Measurements from ENCODE around the gene RNF31.

The RNF31 gene

GRCh38 chr14:24159777-24160498, 12.6 kb downstream of the RNF31 start:
- H3K9me3 ChIP-seq (ENCODE audit: control insufficient read depth, insufficient read depth, low read length): no peaks in the 10 kb centered on the region
- no peak overlapping the region for H3K4me3 ChIP-seq (ENCODE audit: low read depth, low read length)
- no peaks in the 10 kb centered on the region for H3K27me3 ChIP-seq (ENCODE audit: control insufficient read depth, insufficient read depth, low read length)
- H3K36me3 ChIP-seq (ENCODE audit: control insufficient read depth, insufficient read depth, low read length): peaks cover 53% of the 10 kb centered on the region
- peaks cover 3% of the 10 kb centered on the region for H3K4me1 ChIP-seq (ENCODE audit: control insufficient read depth, insufficient read depth, low read length)
- H3K9ac ChIP-seq (ENCODE audit: low read depth, low read length): no peak overlapping the region

GRCh38 chr14:24160499-24160849, 13.2 kb downstream of the RNF31 start:
- Histone ChIP-seq H3K9ac (ENCODE audit: low read depth, low read length) (no peak overlapping the region), H3K4me3 (ENCODE audit: low read depth, low read length) (no peak overlapping the region), H3K36me3 (ENCODE audit: control insufficient read depth, insufficient read depth, low read length) (peaks cover 50% of the 10 kb centered on the region), H3K9me3 (ENCODE audit: control insufficient read depth, insufficient read depth, low read length) (no peaks in the 10 kb centered on the region), H3K27me3 (ENCODE audit: control insufficient read depth, insufficient read depth, low read length) (no peaks in the 10 kb centered on the region), H3K4me1 (ENCODE audit: control insufficient read depth, insufficient read depth, low read length) (peaks cover 3% of the 10 kb centered on the region)

DNA sequence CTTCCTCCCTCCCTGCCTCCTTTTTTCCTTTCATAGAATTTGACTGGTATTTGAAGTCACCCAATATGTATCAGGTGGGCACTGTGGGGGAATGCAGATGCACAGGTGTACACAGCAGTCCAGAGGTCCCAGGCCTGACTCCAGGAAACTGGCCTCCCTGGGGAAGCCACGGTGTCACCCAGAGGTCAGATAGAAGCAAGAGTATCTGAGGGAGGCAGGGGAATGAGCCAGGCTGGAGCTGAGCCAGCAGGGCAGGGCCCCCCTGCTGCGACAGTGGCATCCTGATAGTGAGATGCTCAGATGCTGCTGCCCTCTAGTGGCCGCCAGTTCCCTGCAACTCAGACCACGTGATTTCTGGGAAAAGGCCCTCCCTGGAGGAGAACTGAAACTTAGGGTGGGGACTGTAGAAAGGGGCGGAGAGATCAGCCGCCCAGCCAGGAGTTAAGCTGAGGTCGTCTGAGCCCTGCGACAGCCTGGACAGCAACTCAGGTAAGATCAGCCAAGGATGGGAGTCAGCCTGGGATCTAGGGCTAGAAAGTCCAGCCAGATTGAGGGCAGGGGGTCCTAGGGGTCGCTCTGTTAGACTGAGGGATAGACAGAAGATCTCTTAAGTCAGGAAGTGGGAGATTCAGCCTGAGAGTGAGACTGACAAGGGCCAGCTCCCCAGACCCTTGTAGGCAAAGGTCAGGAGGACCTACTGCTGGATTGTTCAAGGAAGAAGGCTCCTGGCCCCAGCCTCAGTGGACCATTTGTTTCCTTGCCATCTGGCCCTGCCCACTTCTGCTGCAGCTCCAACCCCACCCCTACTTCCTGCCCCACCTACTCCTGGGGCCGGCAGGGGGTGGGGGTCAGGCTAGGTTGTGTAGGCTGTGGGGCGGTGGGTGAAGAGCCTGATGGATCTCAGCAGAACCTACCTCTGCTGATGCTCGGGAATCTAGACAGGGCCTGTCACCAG, 13.8 kb downstream of the RNF31 start, which contains the start of gene IRF9:
Gene IRF9, plus strand, starts transcription at position 416 of the 955 bp plus-strand sequence. CDS start 880 bp downstream, outside the sequence.
- Histone ChIP-seq H3K27me3 (ENCODE audit: control insufficient read depth, insufficient read depth, low read length) (no peaks in the 10 kb centered on the region), H3K9ac (ENCODE audit: low read depth, low read length) (peak within 1 kb of the TSS; percentile 66), H3K9me3 (ENCODE audit: control insufficient read depth, insufficient read depth, low read length) (no peaks in the 10 kb centered on the region), H3K36me3 (ENCODE audit: control insufficient read depth, insufficient read depth, low read length) (peaks cover 44% of the 10 kb centered on the region), H3K4me3 (ENCODE audit: low read depth, low read length) (peak within 1 kb of the TSS; percentile 64), H3K4me1 (ENCODE audit: control insufficient read depth, insufficient read depth, low read length) (peaks cover 3% of the 10 kb centered on the region)

DNA sequence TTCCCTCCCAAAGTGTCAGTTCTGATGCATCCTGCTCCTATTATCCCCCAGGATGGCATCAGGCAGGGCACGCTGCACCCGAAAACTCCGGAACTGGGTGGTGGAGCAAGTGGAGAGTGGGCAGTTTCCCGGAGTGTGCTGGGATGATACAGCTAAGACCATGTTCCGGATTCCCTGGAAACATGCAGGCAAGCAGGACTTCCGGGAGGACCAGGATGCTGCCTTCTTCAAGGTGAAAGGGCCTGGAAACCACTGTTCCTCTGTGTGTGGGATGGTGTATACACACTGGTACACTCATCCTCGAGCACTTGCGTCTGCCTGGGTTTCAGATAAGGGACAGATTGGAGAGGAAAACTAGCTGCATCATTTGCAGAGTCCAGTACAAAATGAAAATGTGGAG, 14.8 kb downstream of the RNF31 start:
- peak overlapping the region; percentile 64 for H3K4me3 ChIP-seq (ENCODE audit: low read depth, low read length)
- H3K36me3 ChIP-seq (ENCODE audit: control insufficient read depth, insufficient read depth, low read length): peaks cover 37% of the 10 kb centered on the region
- no peaks in the 10 kb centered on the region for H3K9me3 ChIP-seq (ENCODE audit: control insufficient read depth, insufficient read depth, low read length)
- no peaks in the 10 kb centered on the region for H3K27me3 ChIP-seq (ENCODE audit: control insufficient read depth, insufficient read depth, low read length)
- H3K4me1 ChIP-seq (ENCODE audit: control insufficient read depth, insufficient read depth, low read length): peaks cover 3% of the 10 kb centered on the region
- no peak overlapping the region for H3K9ac ChIP-seq (ENCODE audit: low read depth, low read length)

- Histone ChIP-seq H3K9ac (ENCODE audit: low read depth, low read length) (no peak overlapping the region), H3K4me3 (ENCODE audit: low read depth, low read length) (no peak overlapping the region), H3K27me3 (ENCODE audit: control insufficient read depth, insufficient read depth, low read length) (no peaks in the 10 kb centered on the region), H3K9me3 (ENCODE audit: control insufficient read depth, insufficient read depth, low read length) (no peaks in the 10 kb centered on the region), H3K4me1 (ENCODE audit: control insufficient read depth, insufficient read depth, low read length) (peaks cover 3% of the 10 kb centered on the region), H3K36me3 (ENCODE audit: control insufficient read depth, insufficient read depth, low read length) (peaks cover 26% of the 10 kb centered on the region)
These were observed 17.3 kb downstream of the RNF31 start for GRCh38 chr14:24164518-24164991.

DNA sequence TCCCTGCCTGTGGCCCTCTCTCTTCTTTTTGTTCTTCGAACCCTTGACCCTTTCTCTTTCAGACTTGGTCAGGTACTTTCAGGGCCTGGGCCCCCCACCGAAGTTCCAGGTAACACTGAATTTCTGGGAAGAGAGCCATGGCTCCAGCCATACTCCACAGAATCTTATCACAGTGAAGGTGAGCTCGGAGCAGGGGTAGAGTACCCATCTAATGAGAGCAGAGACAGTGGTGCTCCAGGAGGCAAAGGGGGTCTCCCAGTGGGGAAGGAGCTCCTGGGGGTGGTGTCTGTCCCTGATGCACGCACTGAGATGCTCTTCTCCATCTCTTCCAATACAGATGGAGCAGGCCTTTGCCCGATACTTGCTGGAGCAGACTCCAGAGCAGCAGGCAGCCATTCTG, 18.5 kb downstream of the RNF31 start:
- Histone ChIP-seq H3K4me3 (ENCODE audit: low read depth, low read length) (no peak overlapping the region), H3K4me1 (ENCODE audit: control insufficient read depth, insufficient read depth, low read length) (peaks cover 3% of the 10 kb centered on the region), H3K36me3 (ENCODE audit: control insufficient read depth, insufficient read depth, low read length) (peaks cover 15% of the 10 kb centered on the region), H3K9ac (ENCODE audit: low read depth, low read length) (no peak overlapping the region), H3K27me3 (ENCODE audit: control insufficient read depth, insufficient read depth, low read length) (no peaks in the 10 kb centered on the region), H3K9me3 (ENCODE audit: control insufficient read depth, insufficient read depth, low read length) (no peaks in the 10 kb centered on the region)

DNA sequence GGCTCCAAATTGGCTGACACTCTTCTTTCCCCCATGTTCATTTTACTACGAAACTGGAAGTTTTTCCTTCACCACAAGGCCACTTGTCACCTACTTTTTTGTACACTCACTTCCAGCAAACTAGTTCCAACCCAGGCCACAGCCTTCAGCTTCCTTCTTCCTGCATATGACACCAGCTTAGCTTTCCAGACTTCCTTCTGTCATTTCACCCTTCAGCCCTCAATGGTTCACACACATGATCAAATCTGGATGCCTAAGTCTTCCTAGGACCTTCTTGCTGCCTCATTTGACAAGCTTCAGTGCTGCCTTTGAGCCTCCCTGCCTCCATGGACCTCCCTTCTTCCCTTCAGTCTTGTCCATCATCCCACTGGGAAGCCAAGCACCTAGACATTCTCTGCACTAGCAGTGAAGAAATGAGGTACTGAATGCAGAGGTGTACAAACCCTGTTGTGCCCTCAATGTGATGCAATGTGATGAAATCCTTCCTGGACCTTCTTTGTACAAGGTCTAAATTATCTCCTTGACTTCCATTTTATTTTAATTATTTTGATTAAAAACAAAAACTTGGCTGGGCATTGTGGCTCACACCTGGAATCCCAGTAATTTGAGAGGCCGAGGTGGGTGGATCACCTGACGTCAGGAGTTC, 20.3 kb downstream of the RNF31 start:
- Histone ChIP-seq H3K27me3 (ENCODE audit: control insufficient read depth, insufficient read depth, low read length) (no peaks in the 10 kb centered on the region), H3K36me3 (ENCODE audit: control insufficient read depth, insufficient read depth, low read length) (peaks cover 15% of the 10 kb centered on the region), H3K4me1 (ENCODE audit: control insufficient read depth, insufficient read depth, low read length) (peaks cover 3% of the 10 kb centered on the region), H3K4me3 (ENCODE audit: low read depth, low read length) (no peak overlapping the region), H3K9me3 (ENCODE audit: control insufficient read depth, insufficient read depth, low read length) (no peaks in the 10 kb centered on the region), H3K9ac (ENCODE audit: low read depth, low read length) (no peak overlapping the region)

GRCh38 chr14:24171422-24172260, 24.3 kb downstream of the RNF31 start, which contains the start of gene REC8:
TSS of gene REC8 (plus strand) at chr14:24172080. CDS start at chr14:24172553, 473 bp downstream.
- Histone ChIP-seq H3K27me3 (ENCODE audit: control insufficient read depth, insufficient read depth, low read length) (no peaks in the 10 kb centered on the region), H3K9me3 (ENCODE audit: control insufficient read depth, insufficient read depth, low read length) (no peaks in the 10 kb centered on the region), H3K36me3 (ENCODE audit: control insufficient read depth, insufficient read depth, low read length) (peaks cover 9% of the 10 kb centered on the region), H3K4me3 (ENCODE audit: low read depth, low read length) (peak within 1 kb of the TSS; percentile 81), H3K4me1 (ENCODE audit: control insufficient read depth, insufficient read depth, low read length) (peaks cover 3% of the 10 kb centered on the region), H3K9ac (ENCODE audit: low read depth, low read length) (peak within 1 kb of the TSS; percentile 37)

GRCh38 chr14:24172261-24172860, 25.1 kb downstream of the RNF31 start:
- peak overlapping the region; percentile 81 for H3K4me3 ChIP-seq (ENCODE audit: low read depth, low read length)
- H3K4me1 ChIP-seq (ENCODE audit: control insufficient read depth, insufficient read depth, low read length): peaks cover 3% of the 10 kb centered on the region
- no peaks in the 10 kb centered on the region for H3K27me3 ChIP-seq (ENCODE audit: control insufficient read depth, insufficient read depth, low read length)
- peak overlapping the region; percentile 37 for H3K9ac ChIP-seq (ENCODE audit: low read depth, low read length)
- peaks cover 12% of the 10 kb centered on the region for H3K36me3 ChIP-seq (ENCODE audit: control insufficient read depth, insufficient read depth, low read length)
- no peaks in the 10 kb centered on the region for H3K9me3 ChIP-seq (ENCODE audit: control insufficient read depth, insufficient read depth, low read length)

GRCh38 chr14:24172871-24173281, 25.6 kb downstream of the RNF31 start:
- Histone ChIP-seq H3K9me3 (ENCODE audit: control insufficient read depth, insufficient read depth, low read length) (no peaks in the 10 kb centered on the region), H3K4me1 (ENCODE audit: control insufficient read depth, insufficient read depth, low read length) (peaks cover 3% of the 10 kb centered on the region), H3K9ac (ENCODE audit: low read depth, low read length) (no peak overlapping the region), H3K27me3 (ENCODE audit: control insufficient read depth, insufficient read depth, low read length) (no peaks in the 10 kb centered on the region), H3K4me3 (ENCODE audit: low read depth, low read length) (peak overlapping the region; percentile 81), H3K36me3 (ENCODE audit: control insufficient read depth, insufficient read depth, low read length) (peaks cover 17% of the 10 kb centered on the region)
